Measurements from ENCODE around the gene NID1.

Gene NID1

GRCh38 chr1:236110137-236110536 lies 45.2 kb upstream of the NID1 start:
- H3K27me3 ChIP-seq (ENCODE audit: insufficient read depth, insufficient read length) = no peaks in the 10 kb centered on the region
- TF ChIP-seq ZNF274 (IDR thresholded peaks at IDR 0.05; ENCODE audit: low read depth, low read length) (no peak), YY1 (IDR thresholded peaks at IDR 0.05; ENCODE audit: insufficient read depth, insufficient read length) (no peak), SUZ12 (IDR thresholded peaks at IDR 0.05; ENCODE audit: extremely low read depth, insufficient read depth, insufficient read length) (no peak)
- H3K36me3 ChIP-seq (ENCODE audit: insufficient read depth, insufficient read length, low read length) = no peaks in the 10 kb centered on the region
- H3K9ac ChIP-seq (ENCODE audit: insufficient read length, low read depth) = no peak overlapping the region
- no peaks in the 10 kb centered on the region for H3K9me3 ChIP-seq (ENCODE audit: insufficient read depth, low read length)
- no peaks in the 10 kb centered on the region for H3K4me1 ChIP-seq (ENCODE audit: insufficient read depth, insufficient read length)
- no peak overlapping the region for H3K4me3 ChIP-seq (ENCODE audit: insufficient read length, low read depth)
- DNase-seq (ENCODE audit: low read depth, low spot score) = no peak

- H3K36me3 ChIP-seq (ENCODE audit: insufficient read depth, insufficient read length, low read length) = no peaks in the 10 kb centered on the region
- H3K27me3 ChIP-seq (ENCODE audit: insufficient read depth, insufficient read length) = no peaks in the 10 kb centered on the region
- TF ChIP-seq YY1 (IDR thresholded peaks at IDR 0.05; ENCODE audit: insufficient read depth, insufficient read length) (no peak), SUZ12 (IDR thresholded peaks at IDR 0.05; ENCODE audit: extremely low read depth, insufficient read depth, insufficient read length) (no peak), ZNF274 (IDR thresholded peaks at IDR 0.05; ENCODE audit: low read depth, low read length) (no peak)
- H3K9me3 ChIP-seq (ENCODE audit: insufficient read depth, low read length) = no peaks in the 10 kb centered on the region
- no peak overlapping the region for H3K9ac ChIP-seq (ENCODE audit: insufficient read length, low read depth)
- DNase-seq (ENCODE audit: low read depth, low spot score) = no peak
- no peak overlapping the region for H3K4me3 ChIP-seq (ENCODE audit: insufficient read length, low read depth)
- no peaks in the 10 kb centered on the region for H3K4me1 ChIP-seq (ENCODE audit: insufficient read depth, insufficient read length)
These were observed 43.2 kb upstream of the NID1 start for GRCh38 chr1:236108027-236108648.

- no peak overlapping the region for H3K4me3 ChIP-seq (ENCODE audit: insufficient read length, low read depth)
- TF ChIP-seq ZNF274 (IDR thresholded peaks at IDR 0.05; ENCODE audit: low read depth, low read length) = no peak
- TF ChIP-seq SUZ12 (IDR thresholded peaks at IDR 0.05; ENCODE audit: extremely low read depth, insufficient read depth, insufficient read length) = no peak
- TF ChIP-seq YY1 (IDR thresholded peaks at IDR 0.05; ENCODE audit: insufficient read depth, insufficient read length) = no peak
- H3K9me3 ChIP-seq (ENCODE audit: insufficient read depth, low read length) = no peaks in the 10 kb centered on the region
- no peak overlapping the region for H3K9ac ChIP-seq (ENCODE audit: insufficient read length, low read depth)
- H3K27me3 ChIP-seq (ENCODE audit: insufficient read depth, insufficient read length) = no peaks in the 10 kb centered on the region
- DNase-seq (ENCODE audit: low read depth, low spot score) = no peak
- H3K36me3 ChIP-seq (ENCODE audit: insufficient read depth, insufficient read length, low read length) = no peaks in the 10 kb centered on the region
- H3K4me1 ChIP-seq (ENCODE audit: insufficient read depth, insufficient read length) = no peaks in the 10 kb centered on the region
These were observed 42.4 kb upstream of the NID1 start for GRCh38 chr1:236107121-236107907.

DNA sequence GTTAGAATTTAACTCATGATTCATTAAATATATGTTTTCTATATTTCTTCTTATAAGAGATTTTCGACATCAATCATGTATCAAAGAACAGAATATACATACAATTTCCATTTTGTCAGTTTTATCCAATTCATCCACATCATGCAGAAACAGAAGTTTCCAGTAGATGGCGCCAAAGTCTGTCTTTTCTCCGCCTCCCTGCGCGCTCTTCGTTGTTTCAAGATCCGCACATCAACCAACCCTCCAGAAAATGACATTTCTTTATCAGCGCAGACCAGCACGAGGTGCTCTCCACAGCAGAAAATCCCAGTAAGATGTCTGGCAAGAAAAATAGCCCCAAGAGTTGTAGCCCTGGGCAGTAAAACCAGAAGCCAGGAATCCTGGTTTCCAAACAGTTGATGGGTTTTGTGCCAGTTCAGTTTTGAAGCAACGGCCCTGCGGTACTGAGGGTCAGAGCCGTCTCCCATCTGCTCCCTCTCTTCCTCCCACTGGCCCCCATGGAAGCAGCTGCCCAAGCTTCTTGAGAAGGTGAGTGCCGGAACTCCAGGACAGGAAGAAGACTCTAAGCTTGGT lies 38.8 kb upstream of the NID1 start:
- Histone ChIP-seq H3K9ac (ENCODE audit: insufficient read length, low read depth) (no peak overlapping the region), H3K9me3 (ENCODE audit: insufficient read depth, low read length) (no peaks in the 10 kb centered on the region), H3K27me3 (ENCODE audit: insufficient read depth, insufficient read length) (no peaks in the 10 kb centered on the region), H3K36me3 (ENCODE audit: insufficient read depth, insufficient read length, low read length) (no peaks in the 10 kb centered on the region), H3K4me3 (ENCODE audit: insufficient read length, low read depth) (no peak overlapping the region), H3K4me1 (ENCODE audit: insufficient read depth, insufficient read length) (peaks cover 2% of the 10 kb centered on the region)
- peak; percentile 47 for DNase-seq (ENCODE audit: low read depth, low spot score)
- TF ChIP-seq SUZ12 (IDR thresholded peaks at IDR 0.05; ENCODE audit: extremely low read depth, insufficient read depth, insufficient read length) (no peak), ZNF274 (IDR thresholded peaks at IDR 0.05; ENCODE audit: low read depth, low read length) (no peak), YY1 (IDR thresholded peaks at IDR 0.05; ENCODE audit: insufficient read depth, insufficient read length) (no peak)

DNA sequence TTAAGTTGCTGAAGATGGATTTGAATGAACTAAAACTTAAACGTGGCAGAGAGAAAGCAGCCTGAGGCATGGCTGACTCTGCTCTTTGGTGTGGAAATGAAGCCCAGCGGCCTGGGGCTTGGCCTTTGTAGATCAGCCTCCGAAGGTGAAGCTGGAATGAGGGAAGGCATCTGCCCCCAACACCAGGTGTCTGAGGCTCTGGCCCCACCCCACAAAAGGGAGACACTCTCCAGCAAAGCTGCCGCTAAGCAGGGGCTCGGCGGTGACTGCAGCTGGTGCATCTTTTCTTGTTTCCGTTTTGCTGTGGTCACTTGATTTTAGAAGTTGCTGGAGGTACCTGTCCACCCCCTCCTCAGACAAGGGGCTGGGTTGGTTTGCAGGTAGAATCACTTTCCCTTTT lies 38.2 kb upstream of the NID1 start:
- H3K4me3 ChIP-seq (ENCODE audit: insufficient read length, low read depth) = no peak overlapping the region
- no peaks in the 10 kb centered on the region for H3K36me3 ChIP-seq (ENCODE audit: insufficient read depth, insufficient read length, low read length)
- H3K9me3 ChIP-seq (ENCODE audit: insufficient read depth, low read length) = no peaks in the 10 kb centered on the region
- peak; percentile 13 for DNase-seq (ENCODE audit: low read depth, low spot score)
- H3K27me3 ChIP-seq (ENCODE audit: insufficient read depth, insufficient read length) = no peaks in the 10 kb centered on the region
- peaks cover 2% of the 10 kb centered on the region for H3K4me1 ChIP-seq (ENCODE audit: insufficient read depth, insufficient read length)
- TF ChIP-seq SUZ12 (IDR thresholded peaks at IDR 0.05; ENCODE audit: extremely low read depth, insufficient read depth, insufficient read length) = no peak
- no peak for TF ChIP-seq YY1 (IDR thresholded peaks at IDR 0.05; ENCODE audit: insufficient read depth, insufficient read length)
- no peak for TF ChIP-seq ZNF274 (IDR thresholded peaks at IDR 0.05; ENCODE audit: low read depth, low read length)
- H3K9ac ChIP-seq (ENCODE audit: insufficient read length, low read depth) = no peak overlapping the region

DNA sequence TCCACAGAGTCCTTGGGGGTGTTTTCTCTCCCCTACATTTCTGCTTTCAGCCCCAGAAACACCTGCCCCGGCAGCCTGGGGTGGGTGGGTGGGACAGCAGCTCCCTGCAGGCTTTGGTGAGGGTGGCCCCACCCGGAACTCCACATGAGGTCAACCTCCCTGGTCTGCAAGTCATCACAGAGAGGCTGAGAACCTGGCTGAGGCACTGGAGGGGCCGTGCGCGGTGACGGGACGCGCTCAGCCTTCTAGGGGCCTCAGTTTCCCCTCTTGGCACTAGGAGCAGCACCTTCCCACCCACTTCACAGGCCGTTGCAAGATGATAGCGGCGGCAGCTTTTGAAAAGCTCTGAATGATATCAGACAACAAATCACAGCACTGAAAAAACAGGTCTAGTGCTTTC lies 37.7 kb upstream of the NID1 start:
- H3K9ac ChIP-seq (ENCODE audit: insufficient read length, low read depth) = no peak overlapping the region
- H3K4me3 ChIP-seq (ENCODE audit: insufficient read length, low read depth) = no peak overlapping the region
- no peak for DNase-seq (ENCODE audit: low read depth, low spot score)
- no peak for TF ChIP-seq YY1 (IDR thresholded peaks at IDR 0.05; ENCODE audit: insufficient read depth, insufficient read length)
- no peak for TF ChIP-seq SUZ12 (IDR thresholded peaks at IDR 0.05; ENCODE audit: extremely low read depth, insufficient read depth, insufficient read length)
- TF ChIP-seq ZNF274 (IDR thresholded peaks at IDR 0.05; ENCODE audit: low read depth, low read length) = no peak
- no peaks in the 10 kb centered on the region for H3K27me3 ChIP-seq (ENCODE audit: insufficient read depth, insufficient read length)
- H3K36me3 ChIP-seq (ENCODE audit: insufficient read depth, insufficient read length, low read length) = no peaks in the 10 kb centered on the region
- H3K4me1 ChIP-seq (ENCODE audit: insufficient read depth, insufficient read length) = peaks cover 2% of the 10 kb centered on the region
- H3K9me3 ChIP-seq (ENCODE audit: insufficient read depth, low read length) = no peaks in the 10 kb centered on the region

Data from NT2/D1 (cell line).